GM12878 (cell line): ENCODE measurements around the gene ADISSP. TPM values are rescaled to one million over a fixed set of nuclear protein-coding genes. Genes with fewer than 3 reads are reported as not detected.

Experiments used
- ATAC-seq: fragments of 200-7000 bp; cut with Tn5 transposase; 3 replicates; pipeline ENCODE4 v1.9.1; 2020; ENCODE audit warnings: mild to moderate bottlenecking, moderate library complexity
- BruUV-seq: library from RNA; stranded (reverse); fragments of 400-500 nt; replicated peaks from 2 replicates; lab custom pipeline; 2021; lab: Mats Ljungman, UMichigan
- CTCF ChIA-PET: fragments of 300-600 bp; sonication (Branson Sonifier 250); formaldehyde crosslinking; extraction: SDS; loops from one replicate; lab custom pipeline; 2021; ENCODE audit warnings: inconsistent platforms; lab: Yijun Ruan, JAX
- POLR2A ChIA-PET: fragments of 350-600 bp; formaldehyde crosslinking; extraction: SDS; loops from one replicate; lab custom pipeline; 2021; ENCODE audit warnings: inconsistent platforms; lab: Charles Lee
- RAD21 ChIA-PET: fragments of 300-600 bp; sonication (Branson Sonifier 250); formaldehyde crosslinking; loops from one replicate; lab custom pipeline; 2023; ENCODE audit warnings: antibody characterized with exemption; ENCODE audit not compliant: unreplicated experiment; lab: Charles Lee
- SMC1A ChIA-PET: fragments of 300-600 bp; sonication (Branson Sonifier 250); formaldehyde crosslinking; loops from one replicate; lab custom pipeline; 2023; ENCODE audit not compliant: unreplicated experiment, uncharacterized antibody; lab: Charles Lee
- DNase-seq: peaks from one replicate; pipeline ENCODE4 v3.0.0-alpha.2; 2011; ENCODE audit warnings: low read depth, low spot score
- FAIRE-seq: peaks from 3 replicates; lab custom pipeline; 2011; peaks lifted over from hg19 to GRCh38; lab: Jason Lieb, UNC
- H2AFZ ChIP-seq: 2 replicates; pipeline ENCODE4 v1.6.0; 2011; ENCODE audit warnings: low read depth, low read length, control low read depth; ENCODE audit not compliant: control insufficient read depth
- H3K27ac ChIP-seq: 2 replicates; pipeline ENCODE4 v1.5.1; 2011; ENCODE audit warnings: control low read depth; ENCODE audit not compliant: control insufficient read depth, insufficient read depth
- H3K27me3 ChIP-seq, 2 experiments: replicated peaks in 1 of 2; 2 replicates each; pipeline versions ENCODE4 v1.6.0 to v1.6.1; 2011; ENCODE audit warnings: low read length in 1 of 2; ENCODE audit not compliant: control insufficient read depth in 2 of 2, insufficient read depth in 2 of 2
- H3K36me3 ChIP-seq, 2 experiments: 2 replicates each; pipeline ENCODE4 v1.5.1; 2011; ENCODE audit warnings: low read length in 1 of 2; ENCODE audit not compliant: control insufficient read depth in 2 of 2, insufficient read depth in 2 of 2
- H3K4me1 ChIP-seq: 2 replicates; pipeline ENCODE4 v1.6.1; 2011; ENCODE audit warnings: mild to moderate bottlenecking, low read length, moderate library complexity, mixed read lengths; ENCODE audit not compliant: control insufficient read depth, insufficient read depth
- H3K4me2 ChIP-seq: 2 replicates; pipeline ENCODE4 v1.6.0; 2011; ENCODE audit warnings: control low read depth; ENCODE audit not compliant: control insufficient read depth, insufficient read depth
- H3K4me3 ChIP-seq: fragments of 200-600 bp; sonication (generic); 2 replicates; pipeline ENCODE4 v1.5.1; 2016
- H3K79me2 ChIP-seq: 2 replicates; pipeline ENCODE4 v1.6.0; 2011; ENCODE audit warnings: low read length; ENCODE audit not compliant: control insufficient read depth, insufficient read depth
- H3K9ac ChIP-seq: 2 replicates; pipeline ENCODE4 v1.8.0; 2011; ENCODE audit warnings: low read length, control low read depth, mixed read lengths; ENCODE audit not compliant: control insufficient read depth, insufficient read depth
- H3K9me3 ChIP-seq: replicated peaks from 3 replicates; pipeline ENCODE4 v1.5.1; 2011; ENCODE audit warnings: mild to moderate bottlenecking, low read length; ENCODE audit not compliant: control insufficient read depth, insufficient read depth
- H4K20me1 ChIP-seq: 2 replicates; pipeline ENCODE4 v1.6.0; 2011; ENCODE audit not compliant: control insufficient read depth, insufficient read depth
- CBFB ChIP-seq: IDR thresholded peaks from 2 replicates; pipeline ENCODE4 v1.6.1; 2016; ENCODE audit warnings: antibody characterized with exemption, low read depth
- CEBPB ChIP-seq, 2 experiments: fragments of 150-350 bp in 1 of 2; IDR thresholded peaks; 2 replicates each; pipeline ENCODE4 v1.6.1; 2012 to 2014; ENCODE audit warnings: low read depth in 2 of 2, low read length in 2 of 2, borderline replicate concordance in 1 of 2, inconsistent platforms in 1 of 2
- JUNB ChIP-seq: IDR thresholded peaks from 2 replicates; pipeline ENCODE4 v1.6.1; 2016; ENCODE audit warnings: antibody characterized with exemption, mild to moderate bottlenecking
- KAT2A ChIP-seq: conservative IDR thresholded peaks from 2 replicates; pipeline ENCODE4 v1.6.1; 2011; ENCODE audit warnings: low read depth, low read length; ENCODE audit not compliant: control insufficient read depth
- LARP7 ChIP-seq: fragments of 450-650 bp; IDR thresholded peaks from 2 replicates; pipeline ENCODE4 v1.6.1; 2017; ENCODE audit warnings: mild to moderate bottlenecking
- MTA3 ChIP-seq: IDR thresholded peaks from 2 replicates; pipeline ENCODE4 v1.6.1; 2012; ENCODE audit warnings: low read length, inconsistent platforms, borderline replicate concordance
- NFYA ChIP-seq: IDR thresholded peaks from 2 replicates; pipeline ENCODE4 v1.6.1; 2011; ENCODE audit warnings: low read depth, mild to moderate bottlenecking, low read length, improper control_type of control experiment, borderline replicate concordance
- PML ChIP-seq: IDR thresholded peaks from 2 replicates; pipeline ENCODE4 v1.6.1; 2012; ENCODE audit warnings: low read length, inconsistent platforms
- RB1 ChIP-seq: fragments of 450-650 bp; formaldehyde crosslinking; IDR thresholded peaks from 2 replicates; pipeline ENCODE4 v1.6.1; 2017; ENCODE audit warnings: mild to moderate bottlenecking, borderline replicate concordance
- RCOR1 ChIP-seq: conservative IDR thresholded peaks from 2 replicates; pipeline ENCODE4 v1.6.1; 2012; ENCODE audit warnings: low read depth, low read length, improper control_type of control experiment
- SPI1 ChIP-seq: IDR thresholded peaks from 2 replicates; pipeline ENCODE4 v1.6.1; 2011; ENCODE audit warnings: low read depth, mild to moderate bottlenecking, low read length, moderate library complexity, borderline replicate concordance; ENCODE audit not compliant: insufficient read depth
- STAT3 ChIP-seq: IDR thresholded peaks from 2 replicates; pipeline ENCODE4 v1.6.1; 2011; ENCODE audit warnings: low read depth, low read length, improper control_type of control experiment
- TARDBP ChIP-seq: IDR thresholded peaks from 2 replicates; pipeline ENCODE4 v1.6.1; 2016; ENCODE audit warnings: borderline replicate concordance
- TCF3 ChIP-seq: IDR thresholded peaks from 2 replicates; pipeline ENCODE4 v1.6.1; 2012; ENCODE audit warnings: low read depth, mild to moderate bottlenecking, low read length, borderline replicate concordance; ENCODE audit not compliant: insufficient read depth
- TCF7 ChIP-seq: IDR thresholded peaks from 2 replicates; pipeline ENCODE4 v1.6.1; 2014; ENCODE audit warnings: antibody characterized with exemption, borderline replicate concordance
- ZZZ3 ChIP-seq: IDR thresholded peaks from 2 replicates; pipeline ENCODE4 v1.6.1; 2011; ENCODE audit warnings: low read depth; ENCODE audit not compliant: control insufficient read depth, insufficient read length
- WGBS: methylation state at CpG from one replicate; pipeline ENCODE4 v1.1.6; 2016; ENCODE audit warnings: low lambda C conversion rate; ENCODE audit not compliant: insufficient replicate concordance, insufficient coverage; ENCODE audit errors: missing lambda C conversion rate; 5-methylcytosine and 5-hydroxymethylcytosine counted together
- in situ Hi-C: fragments of 300-500 bp; cut with MboI; formaldehyde crosslinking; loops from 9 replicates; pipeline ENCODE4 v1.14.3; 2018; ENCODE audit warnings: mixed read lengths
- intact Hi-C: fragments of 100-400 bp; cut with micrococcal nuclease; formaldehyde crosslinking; loops from one replicate; pipeline ENCODE4 v1.14.2; 2022; ENCODE audit not compliant: unreplicated experiment
- polyA plus RNA-seq, 11 experiments: library from polyadenylated mRNA; depleted of rRNA in 4 of 11; unstranded in 6 of 11; stranded (reverse) in 5 of 11; fragments of >200 nt; fragmentation: Nextera tagmentation in 4 of 11; fragmentation: Illumina TruSeq in 1 of 11; extraction: Ambion mirVana in 4 of 11; extraction: Trizol in 1 of 11; gene quantifications; 1 replicate in 1 of 11; 2 replicates in 10 of 11; pipeline versions ENCODE4 v1.2.1 to v1.2.3, GENCODE V29; 2011 to 2016; ENCODE audit warnings: inconsistent platforms in 2 of 11, missing spikeins in 2 of 11, low read depth in 1 of 11
- total RNA-seq, 4 experiments: library from RNA; depleted of rRNA in 3 of 4; stranded (reverse); fragments of >200 nt in 3 of 4; fragmentation: Illumina TruSeq in 1 of 4; extraction: Trizol in 1 of 4; gene quantifications; 2 replicates each; pipeline versions ENCODE4 v1.2.1 to v1.2.3, GENCODE V29; 2013 to 2021
- TF ChIP-seq, protein P1 (sequence below): fragments of 450-650 bp; IDR thresholded peaks from 2 replicates; pipeline ENCODE4 v1.6.1; 2017; ENCODE audit warnings: borderline replicate concordance
- TF ChIP-seq, protein P2 (sequence below): fragments of 450-650 bp; IDR thresholded peaks from 2 replicates; pipeline ENCODE4 v1.6.1; 2014; ENCODE audit warnings: mild to moderate bottlenecking
- TF ChIP-seq, protein P3 (sequence below): IDR thresholded peaks from 2 replicates; pipeline ENCODE4 v1.6.1; 2012; ENCODE audit warnings: low read depth, low read length, improper control_type of control experiment

ADISSP gene
- total and polyA plus RNA-seq, 10 of the 15 experiments (the other 5 are each of a cell fraction or from before 2014, with no cell fraction given) = 0.80 to 96.3 (median 38.6) TPM

DNA sequence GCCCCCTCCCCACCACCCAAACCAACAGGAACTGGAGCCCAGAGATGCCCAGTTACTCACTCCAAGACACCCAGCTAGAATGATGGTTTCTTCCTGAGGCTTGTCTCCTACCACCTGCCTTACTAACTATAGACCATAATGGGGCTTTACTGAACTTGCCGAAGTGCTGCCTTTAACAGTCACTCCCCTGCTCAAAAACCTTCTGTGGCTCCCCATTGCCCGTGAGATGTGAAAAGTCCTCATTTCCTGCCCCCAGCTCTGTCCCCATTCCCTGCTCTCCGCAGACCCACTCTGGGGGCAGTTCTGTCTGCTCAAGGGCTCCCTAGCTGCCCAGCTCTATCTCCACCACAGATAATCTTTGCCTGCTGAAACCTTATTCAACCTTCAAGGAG is 60.0 kb downstream of the ADISSP start:
- in situ Hi-C loops (no loop called here), intact Hi-C loops (no loop called here)
- POLR2A ChIA-PET = interaction anchor here (0.9 kb wide), 1 partner anchor 29 kb away, joined by 3 read pairs; no protein-coding TSS in a partner anchor
- H3K27me3 ChIP-seq = peaks cover 0 to 2% of the 10 kb centered on the region in 2 experiments; a peak in 2 of 4 replicates
- SMC1A ChIA-PET = interaction anchor here (0.6 to 1.6 kb wide), 2 partner anchors 145 to 443 kb away, joined by 3 to 4 read pairs; no protein-coding TSS in a partner anchor
- no peaks in the 10 kb centered on the region for H3K9me3 ChIP-seq
- H3K4me2 ChIP-seq = no peak overlapping the region
- H3K4me1 ChIP-seq = peaks cover 5% of the 10 kb centered on the region
- WGBS = 34% methylated on average over 3 of the region's 3 CpGs
- H3K79me2 ChIP-seq = no peaks in the 10 kb centered on the region
- ATAC-seq (no peak), FAIRE-seq (no peak), DNase-seq (no peak)
- H3K9ac ChIP-seq = no peak overlapping the region
- TF ChIP-seq, protein P1, sequence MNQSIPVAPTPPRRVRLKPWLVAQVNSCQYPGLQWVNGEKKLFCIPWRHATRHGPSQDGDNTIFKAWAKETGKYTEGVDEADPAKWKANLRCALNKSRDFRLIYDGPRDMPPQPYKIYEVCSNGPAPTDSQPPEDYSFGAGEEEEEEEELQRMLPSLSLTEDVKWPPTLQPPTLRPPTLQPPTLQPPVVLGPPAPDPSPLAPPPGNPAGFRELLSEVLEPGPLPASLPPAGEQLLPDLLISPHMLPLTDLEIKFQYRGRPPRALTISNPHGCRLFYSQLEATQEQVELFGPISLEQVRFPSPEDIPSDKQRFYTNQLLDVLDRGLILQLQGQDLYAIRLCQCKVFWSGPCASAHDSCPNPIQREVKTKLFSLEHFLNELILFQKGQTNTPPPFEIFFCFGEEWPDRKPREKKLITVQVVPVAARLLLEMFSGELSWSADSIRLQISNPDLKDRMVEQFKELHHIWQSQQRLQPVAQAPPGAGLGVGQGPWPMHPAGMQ = no peak
- TF ChIP-seq ZZZ3 (no peak), PML (no peak), RCOR1 (no peak), TCF3 (no peak), JUNB (no peak), SPI1 (no peak), RB1 (no peak), TCF7 (no peak), NFYA (no peak), KAT2A (no peak), TARDBP (no peak), CEBPB (IDR thresholded peaks at IDR 0.05; ENCODE audit: borderline replicate concordance in 1 of 2, low read depth in 2 of 2, low read length in 2 of 2) (no peak), LARP7 (no peak), CBFB (no peak), STAT3 (no peak), MTA3 (no peak)
- TF ChIP-seq, protein P2, sequence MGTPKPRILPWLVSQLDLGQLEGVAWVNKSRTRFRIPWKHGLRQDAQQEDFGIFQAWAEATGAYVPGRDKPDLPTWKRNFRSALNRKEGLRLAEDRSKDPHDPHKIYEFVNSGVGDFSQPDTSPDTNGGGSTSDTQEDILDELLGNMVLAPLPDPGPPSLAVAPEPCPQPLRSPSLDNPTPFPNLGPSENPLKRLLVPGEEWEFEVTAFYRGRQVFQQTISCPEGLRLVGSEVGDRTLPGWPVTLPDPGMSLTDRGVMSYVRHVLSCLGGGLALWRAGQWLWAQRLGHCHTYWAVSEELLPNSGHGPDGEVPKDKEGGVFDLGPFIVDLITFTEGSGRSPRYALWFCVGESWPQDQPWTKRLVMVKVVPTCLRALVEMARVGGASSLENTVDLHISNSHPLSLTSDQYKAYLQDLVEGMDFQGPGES = no peak
- TF ChIP-seq, protein P3, sequence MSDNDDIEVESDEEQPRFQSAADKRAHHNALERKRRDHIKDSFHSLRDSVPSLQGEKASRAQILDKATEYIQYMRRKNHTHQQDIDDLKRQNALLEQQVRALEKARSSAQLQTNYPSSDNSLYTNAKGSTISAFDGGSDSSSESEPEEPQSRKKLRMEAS = no peak
- H4K20me1 ChIP-seq = no peaks in the 10 kb centered on the region
- no peak overlapping the region for H3K4me3 ChIP-seq
- H3K36me3 ChIP-seq = no peaks in the 10 kb centered on the region
- no peak overlapping the region for H2AFZ ChIP-seq
- H3K27ac ChIP-seq = no peak overlapping the region
- CTCF ChIA-PET = interaction anchor here (1.3 to 2.3 kb wide), 5 partner anchors 9 to 144 kb away, joined by 3 to 12 read pairs (median 5); no protein-coding TSS in a partner anchor
- no TSS peak for BruUV-seq
- RAD21 ChIA-PET = interaction anchor here (1.0 kb wide), 1 partner anchor 144 kb away, joined by 4 read pairs; no protein-coding TSS in a partner anchor
